DMS 273 (cell line): Measurements from ENCODE around the gene MAPK10.

ENCODE experiments used
- DNase-seq: peaks from one replicate; lab custom pipeline; 2025; ENCODE audit not compliant: unreplicated experiment; lab: John Stamatoyannopoulos, UW

Gene MAPK10

GRCh38 chr4:85940151-85940550 lies 419.7 kb downstream of the MAPK10 start:
- no peak for DNase-seq
